Stimulated activated CD8-positive, alpha-beta memory T cell treated with anti-CD3 and anti-CD28 coated beads, Interleukin-7, amount 100 ng/mL, for 48 hours (primary cell): Measurements from ENCODE around the gene IFIH1.

Source experiments
- DNase-seq, 2 donors: peaks; one replicate each; pipeline ENCODE4 v3.0.0-alpha.2; 2020; ENCODE audit warnings: low read depth in 1 of 2; ENCODE audit errors: extremely low read depth in 1 of 2

The IFIH1 gene

DNA sequence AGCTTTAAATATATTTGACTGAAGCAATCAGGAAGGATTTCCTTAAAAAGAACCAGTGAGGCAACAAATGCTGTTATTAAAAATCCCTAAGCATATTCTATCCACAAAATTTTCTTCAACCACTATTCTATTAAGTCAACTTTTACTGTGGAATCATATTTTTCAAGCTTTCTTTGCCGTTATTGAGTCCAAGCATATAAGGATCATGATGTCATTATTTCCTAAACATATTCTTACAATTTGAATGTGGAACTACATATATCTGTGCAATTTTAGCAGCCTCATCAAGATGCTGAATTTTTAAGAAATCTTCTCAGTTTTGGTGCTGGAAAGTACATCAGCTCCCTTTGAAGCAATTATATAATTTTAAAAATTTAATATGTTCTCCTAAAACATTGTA lies 5.6 kb downstream of the IFIH1 start:
- no peak for DNase-seq

GRCh38 chr2:162308747-162309503 lies 9.6 kb downstream of the IFIH1 start:
- no peak for DNase-seq

- DNase-seq, result no peak
These were observed 12.6 kb downstream of the IFIH1 start for GRCh38 chr2:162305901-162306300.

DNA sequence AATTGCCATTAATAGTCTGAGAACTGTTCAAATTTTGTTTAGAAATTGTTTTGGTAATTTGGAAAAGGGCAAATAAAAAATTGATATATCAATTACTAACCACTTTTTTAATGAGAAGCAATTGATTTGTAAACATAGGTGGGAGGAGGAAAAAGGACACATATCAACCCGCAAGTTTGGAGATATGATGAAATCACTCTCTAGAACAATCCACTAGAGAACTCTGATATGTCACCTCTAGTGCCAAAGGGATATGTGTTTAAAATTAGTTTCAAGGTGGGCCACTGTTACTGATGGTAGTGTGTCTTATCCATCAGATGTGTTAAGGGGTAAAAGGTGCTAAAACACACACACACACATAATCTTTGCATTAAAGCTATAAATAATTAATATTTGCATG lies 16.6 kb downstream of the IFIH1 start:
- no peak for DNase-seq

- DNase-seq, result no peak
These were observed 17.2 kb downstream of the IFIH1 start for GRCh38 chr2:162301151-162301804.

DNA sequence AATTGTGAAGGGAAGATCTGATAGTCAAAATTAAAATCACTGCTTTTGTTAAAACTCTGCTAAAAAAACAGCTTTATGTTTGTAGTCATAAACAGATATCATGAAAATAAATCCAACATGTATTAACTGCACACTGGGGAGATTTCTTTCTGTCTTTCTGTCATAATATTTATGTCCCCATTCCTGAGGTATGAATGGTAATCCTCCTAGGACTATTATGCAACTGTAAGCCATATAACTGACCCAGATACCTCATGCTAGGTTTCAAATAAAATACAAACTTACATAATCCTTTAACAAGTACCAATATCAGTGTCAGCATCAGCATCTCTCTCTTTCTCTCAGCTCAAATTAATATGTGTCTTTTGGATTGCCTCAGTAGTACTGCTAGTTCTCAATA lies 18.2 kb downstream of the IFIH1 start:
- DNase-seq, result no peak

DNA sequence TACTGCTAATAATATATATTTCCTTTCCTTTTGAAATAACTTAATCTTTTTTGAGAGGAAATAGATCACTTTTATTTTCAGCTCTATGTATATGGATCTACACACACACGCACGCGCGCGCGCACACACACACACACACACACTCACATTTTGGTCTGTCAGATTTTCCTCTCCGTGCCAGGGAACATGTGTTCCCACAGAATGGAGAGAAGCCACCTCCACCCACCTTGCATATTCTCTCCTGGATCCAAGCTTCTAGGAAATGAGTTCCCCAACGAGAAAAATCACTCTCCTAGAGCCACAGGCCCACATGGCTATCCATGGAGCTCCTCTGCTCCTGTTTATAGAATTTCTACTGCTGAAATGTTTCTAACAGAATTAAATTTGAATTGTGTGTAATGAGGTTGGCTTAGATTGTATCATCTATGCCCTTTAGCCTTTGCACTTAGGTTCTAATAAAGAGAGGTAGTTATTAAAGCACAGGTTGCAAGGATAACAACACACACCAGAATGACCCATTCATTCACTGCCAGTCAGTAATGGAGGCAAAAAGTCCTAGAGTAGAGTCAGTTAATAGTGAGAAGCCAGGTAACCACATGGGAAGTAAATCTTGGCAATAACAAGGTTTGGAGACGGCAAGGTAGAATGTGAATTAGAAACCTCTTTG lies 19.7 kb downstream of the IFIH1 start:
- no peak for DNase-seq

GRCh38 chr2:162297925-162298552 lies 20.4 kb downstream of the IFIH1 start:
- DNase-seq, result peak in 1 of 2 donors; percentile 20

- no peak for DNase-seq
These were observed 23.5 kb downstream of the IFIH1 start for GRCh38 chr2:162295009-162295408.

DNA sequence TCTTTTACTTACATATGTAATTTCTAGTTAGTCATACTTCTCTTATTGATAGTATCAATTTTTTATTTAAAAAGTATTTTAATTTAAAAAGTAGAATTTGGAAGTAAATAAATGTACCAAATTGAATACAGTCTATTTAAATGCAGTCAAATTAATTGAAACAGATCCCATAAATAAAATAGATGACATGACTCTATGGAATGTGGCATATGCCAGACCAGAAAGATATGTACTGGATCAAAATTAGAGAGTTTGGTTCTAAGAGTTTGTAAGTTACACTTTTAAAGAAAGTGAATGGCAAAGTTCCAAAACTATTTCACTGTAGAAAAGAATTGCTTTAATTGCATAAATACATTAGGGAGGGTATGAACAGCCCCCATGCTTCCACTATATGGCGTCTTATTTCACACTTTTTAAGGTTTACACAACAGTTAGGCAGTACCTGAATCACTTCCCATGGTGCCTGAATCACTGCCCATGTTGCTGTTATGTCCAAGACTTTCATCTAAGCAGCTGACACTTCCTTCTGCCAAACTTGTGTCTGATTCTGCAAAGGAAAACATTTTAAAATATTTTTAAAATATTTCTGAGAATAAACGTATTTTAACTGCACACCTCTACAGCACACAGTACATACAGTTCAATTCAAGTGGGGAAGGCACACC lies 25.2 kb downstream of the IFIH1 start:
- DNase-seq, result no peak

DNA sequence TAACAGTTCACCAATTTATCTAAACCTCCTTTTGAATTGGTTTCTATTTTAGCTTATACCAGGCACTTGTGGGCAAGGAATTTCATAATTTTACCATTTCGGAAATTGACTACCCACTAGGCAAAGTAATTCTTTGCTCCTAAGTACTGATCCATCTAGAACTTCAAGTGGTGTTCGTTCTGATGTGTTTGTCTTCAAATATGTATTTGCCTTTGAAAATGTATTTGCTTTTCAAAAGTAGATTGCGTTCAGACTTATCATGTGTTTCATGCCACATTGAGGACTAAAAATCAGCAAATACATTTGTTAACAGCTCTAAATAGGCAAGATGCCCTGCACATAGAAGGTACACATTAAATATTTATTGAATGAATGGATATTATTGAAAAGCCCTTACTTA lies 26.7 kb downstream of the IFIH1 start:
- DNase-seq, result no peak

DNA sequence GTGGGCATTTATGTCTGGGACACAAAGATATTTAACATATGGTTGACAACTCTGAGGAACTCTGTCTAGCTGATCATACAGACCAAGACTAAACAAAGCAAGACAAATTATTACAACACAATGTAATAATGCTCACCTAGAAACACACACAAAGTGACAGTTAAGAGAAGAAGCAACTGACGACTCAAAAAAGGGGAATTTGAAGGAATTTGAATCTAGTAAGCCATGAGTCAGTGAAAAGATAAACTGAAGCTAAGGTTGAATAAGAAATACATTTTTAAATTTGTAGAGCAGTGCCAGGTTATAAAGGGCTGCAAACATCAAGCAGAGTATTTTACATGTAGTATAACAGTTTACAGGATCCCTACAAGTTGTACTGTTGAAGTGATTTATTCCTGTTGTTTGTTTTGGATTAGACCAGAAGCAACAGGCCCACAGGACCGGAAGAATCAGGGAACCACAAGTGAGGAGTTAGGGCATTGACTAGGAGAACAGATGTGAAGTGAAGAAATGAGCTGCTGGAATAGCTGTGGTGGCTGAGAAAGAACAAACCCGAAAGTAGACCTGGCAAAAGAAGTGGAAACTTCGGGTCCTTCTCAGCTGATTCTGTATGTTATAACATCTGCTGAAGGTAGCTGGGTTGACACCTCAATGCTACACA lies 35.6 kb downstream of the IFIH1 start:
- no peak for DNase-seq

- DNase-seq, result no peak
These were observed 37.8 kb downstream of the IFIH1 start for GRCh38 chr2:162280654-162281053.

- no peak for DNase-seq
These were observed 41.1 kb downstream of the IFIH1 start for GRCh38 chr2:162277381-162277780.

GRCh38 chr2:162267996-162268395 lies 50.5 kb downstream of the IFIH1 start:
- DNase-seq, result no peak

- no peak for DNase-seq
These were observed 51.0 kb downstream of the IFIH1 start for GRCh38 chr2:162267496-162267895.

DNA sequence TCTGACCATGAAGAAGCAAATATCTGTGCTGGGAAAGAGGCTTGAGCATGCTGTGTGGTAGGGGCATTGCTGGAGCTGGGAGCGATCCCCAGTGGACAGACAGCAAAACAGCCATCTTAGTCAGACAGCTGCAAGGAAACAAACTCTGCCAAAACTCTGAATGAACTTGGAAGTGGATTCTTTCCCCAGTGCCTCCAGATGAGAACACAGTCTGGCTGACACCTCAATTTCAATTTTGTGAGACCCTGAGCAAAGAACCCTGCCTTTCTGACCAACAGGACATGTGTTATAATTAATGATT lies 52.1 kb downstream of the IFIH1 start:
- DNase-seq, result no peak

GRCh38 chr2:162265666-162266459 lies 52.6 kb downstream of the IFIH1 start:
- DNase-seq, result no peak

- no peak for DNase-seq
These were observed 57.2 kb downstream of the IFIH1 start for GRCh38 chr2:162261032-162261945.
